ENCODE measurements around the gene VAMP8.
"Not testable (repeated sequence)": the region's sequence is repeated elsewhere in the genome, so short reads cannot be mapped to it uniquely, and the experiment has no call there.

Gene VAMP8

GRCh38 chr2:85547089-85547858 lies 30.1 kb upstream of the VAMP8 start:
- no peak for DNase-seq

GRCh38 chr2:85547859-85548607 lies 29.4 kb upstream of the VAMP8 start:
- DNase-seq = no peak

GRCh38 chr2:85548608-85548900 lies 28.8 kb upstream of the VAMP8 start:
- no peak for DNase-seq

DNA sequence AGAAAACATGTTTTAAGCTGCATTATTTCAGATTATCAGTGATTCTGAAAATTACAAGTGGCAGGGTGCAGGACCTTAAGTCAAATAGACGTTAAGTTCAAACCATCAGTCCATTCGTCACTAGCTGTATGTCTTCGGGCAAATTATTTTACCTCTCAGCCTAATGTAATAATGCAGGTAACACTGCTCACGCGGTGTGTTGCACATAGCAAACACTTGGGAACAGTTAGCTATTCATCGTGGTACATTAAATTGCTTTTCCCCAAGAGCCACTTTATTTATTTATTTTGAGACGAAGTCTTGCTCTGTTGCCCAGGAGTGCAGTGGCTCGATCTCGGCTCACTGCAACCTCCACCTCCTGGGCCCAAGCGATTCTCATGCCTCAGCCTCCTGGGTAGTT lies 28.3 kb upstream of the VAMP8 start:
- DNase-seq = no peak

GRCh38 chr2:85549826-85550225 lies 27.6 kb upstream of the VAMP8 start:
- no peak for DNase-seq

GRCh38 chr2:85550486-85550885 lies 26.9 kb upstream of the VAMP8 start:
- DNase-seq = peak in 4 of 56 donors; percentile 7 to 32 (median 8)

DNA sequence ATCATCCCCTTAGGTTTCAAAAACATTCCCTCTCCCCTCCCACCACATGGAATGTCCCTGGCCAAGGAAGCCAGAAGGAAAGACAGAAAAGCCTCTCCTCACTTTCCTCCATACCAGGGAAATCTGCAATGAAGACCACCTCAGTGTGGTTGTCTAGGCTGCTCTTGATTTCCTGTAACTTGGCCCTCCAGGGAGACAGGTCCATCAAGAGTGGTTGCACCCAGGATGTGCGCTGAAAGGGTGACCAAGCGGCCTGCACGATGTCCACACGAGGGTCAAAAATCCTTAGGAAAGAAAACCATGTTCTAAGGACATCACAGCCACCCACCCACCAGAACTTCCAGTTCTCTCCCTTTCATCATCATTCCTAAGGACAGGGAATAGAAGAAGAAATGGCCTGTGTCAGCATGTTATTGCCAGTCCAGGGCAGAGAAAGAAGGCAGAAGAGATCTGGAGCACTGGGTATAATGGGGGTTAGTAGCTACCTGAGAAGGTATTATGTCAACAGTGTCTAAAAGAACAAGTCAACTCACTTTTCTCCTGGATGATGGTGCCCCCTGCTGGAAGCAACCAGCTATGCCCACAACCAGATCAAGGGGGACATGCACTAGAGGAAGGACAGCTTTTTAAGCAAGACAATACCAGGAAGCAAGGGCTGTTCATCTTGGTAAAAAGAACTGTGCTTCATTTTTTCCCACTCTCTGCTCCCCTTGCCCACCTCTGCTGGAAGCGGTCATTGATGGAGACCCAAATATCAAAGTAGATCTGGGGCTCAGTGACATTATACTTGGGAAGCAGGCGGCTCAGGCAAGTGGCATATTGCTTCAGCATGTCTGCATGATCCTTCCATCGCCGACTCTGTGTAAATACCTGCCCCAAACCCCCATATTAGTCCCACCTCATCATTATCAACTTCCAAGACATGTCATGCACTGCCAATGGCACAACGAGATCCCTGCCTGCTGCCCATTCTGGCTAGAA lies 25.4 kb upstream of the VAMP8 start:
- DNase-seq = peak in 53 of 56 donors; percentile 12 to 89 (median 59)

GRCh38 chr2:85553184-85553583 lies 24.2 kb upstream of the VAMP8 start:
- no peak for DNase-seq

DNA sequence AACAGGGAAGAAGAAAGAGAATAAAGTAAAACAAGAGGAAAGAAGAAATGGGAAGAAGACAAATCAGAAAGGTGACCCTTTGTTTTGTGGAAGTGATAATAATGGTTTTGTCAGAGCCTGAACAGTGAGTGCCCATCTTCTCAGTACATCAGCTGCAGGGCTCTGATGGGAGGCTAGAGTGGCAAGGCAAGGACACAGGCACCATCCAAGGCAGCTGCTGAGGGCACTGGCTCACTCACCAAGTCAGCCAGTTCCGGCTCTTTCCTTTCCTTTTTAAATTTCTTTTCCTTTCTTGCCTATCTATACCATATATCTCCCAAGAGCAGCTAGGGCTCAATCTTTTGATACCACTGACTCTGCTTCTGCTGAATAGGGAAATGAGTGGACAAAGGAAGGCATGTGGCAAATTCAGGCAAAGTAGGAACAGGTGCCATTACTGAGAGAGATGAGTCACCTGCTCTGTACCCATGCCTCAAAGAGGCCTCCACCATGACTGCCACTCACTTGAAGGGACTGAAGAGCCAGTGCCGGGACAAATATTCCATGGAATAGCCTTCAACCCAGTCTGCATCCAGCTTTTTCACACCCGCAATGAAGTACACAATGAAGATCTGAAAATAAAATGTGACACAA lies 22.3 kb upstream of the VAMP8 start:
- no peak for DNase-seq

DNA sequence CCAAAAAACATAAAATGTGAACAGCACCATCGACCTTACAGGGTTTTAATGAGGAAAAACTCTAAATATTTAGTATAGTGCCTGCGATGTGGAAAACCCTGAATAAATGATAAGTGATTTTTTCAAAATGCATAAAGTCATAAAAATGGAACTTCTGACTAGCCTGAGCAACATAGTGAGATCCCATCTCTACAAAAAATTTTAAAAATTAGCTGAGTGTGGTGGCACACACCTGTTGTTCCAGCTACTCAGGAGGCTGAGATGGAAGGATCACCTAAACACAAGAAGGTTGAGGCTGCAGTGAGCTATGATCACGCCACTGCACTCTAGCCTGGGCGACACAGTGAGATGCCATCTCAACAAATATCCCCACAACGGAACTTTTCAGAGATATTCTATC lies 20.3 kb upstream of the VAMP8 start:
- no peak for DNase-seq

- DNase-seq = no peak
These were observed 19.2 kb upstream of the VAMP8 start for GRCh38 chr2:85558160-85558559.

- not testable (repeated sequence) for DNase-seq
These were observed 17.0 kb upstream of the VAMP8 start for GRCh38 chr2:85560403-85560726.

GRCh38 chr2:85560812-85561279 lies 16.5 kb upstream of the VAMP8 start:
- peak in 2 of 56 donors; percentile 56 to 70 for DNase-seq

DNA sequence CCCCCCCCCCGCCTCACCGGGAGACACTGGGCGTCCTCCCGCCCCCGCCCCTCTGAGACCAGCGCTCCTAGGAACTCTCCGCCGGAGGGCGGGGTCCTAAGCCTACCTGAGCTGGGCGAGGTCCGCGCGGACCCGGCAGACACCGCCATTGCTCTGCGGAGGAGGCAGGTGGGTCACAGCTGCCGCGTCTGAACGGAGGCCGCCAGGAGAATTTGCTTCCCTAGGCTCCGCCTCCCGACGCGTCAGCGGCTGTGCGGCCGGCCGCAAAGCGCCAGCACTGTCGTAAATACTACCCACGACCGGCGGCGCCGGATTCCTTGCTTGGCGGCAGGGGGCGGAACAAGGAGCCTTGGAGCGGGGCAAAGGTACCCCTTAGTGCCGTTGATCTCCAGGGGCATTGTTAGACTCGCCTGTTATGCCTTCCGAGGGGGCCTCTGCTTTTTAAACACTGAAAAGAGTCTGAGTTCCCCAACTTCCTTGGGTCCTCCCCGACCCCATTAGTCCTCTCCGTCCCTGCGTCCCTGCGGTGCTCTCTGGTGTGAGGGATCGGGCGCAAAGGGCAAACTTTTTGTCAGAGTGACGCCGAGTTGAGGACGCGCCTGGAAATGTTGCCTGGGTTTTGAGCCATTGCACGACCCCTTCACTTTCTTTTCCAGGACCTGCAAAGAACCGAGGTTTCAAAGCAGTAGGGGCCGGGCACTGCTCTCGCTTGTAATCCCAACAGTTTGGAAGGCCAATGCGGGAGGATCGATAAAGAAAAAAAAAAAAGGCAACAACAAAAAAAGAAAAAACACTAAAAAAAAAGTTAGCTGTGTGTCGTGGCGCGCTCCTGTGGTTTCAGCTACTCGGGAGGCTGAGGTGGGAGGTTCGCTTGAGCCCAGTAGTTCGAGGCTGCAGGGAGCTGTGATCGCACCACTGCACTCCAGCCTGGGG lies 15.8 kb upstream of the VAMP8 start, which contains the start of gene GGCX:
Gene GGCX (minus strand): TSS at position 214 of the 933 bp plus-strand sequence. CDS start 65 bp downstream, at position 149.
- DNase-seq = peak; percentile 52 to 96 (median 89)

- no peak for DNase-seq
These were observed 13.2 kb upstream of the VAMP8 start for GRCh38 chr2:85564144-85564563.

DNA sequence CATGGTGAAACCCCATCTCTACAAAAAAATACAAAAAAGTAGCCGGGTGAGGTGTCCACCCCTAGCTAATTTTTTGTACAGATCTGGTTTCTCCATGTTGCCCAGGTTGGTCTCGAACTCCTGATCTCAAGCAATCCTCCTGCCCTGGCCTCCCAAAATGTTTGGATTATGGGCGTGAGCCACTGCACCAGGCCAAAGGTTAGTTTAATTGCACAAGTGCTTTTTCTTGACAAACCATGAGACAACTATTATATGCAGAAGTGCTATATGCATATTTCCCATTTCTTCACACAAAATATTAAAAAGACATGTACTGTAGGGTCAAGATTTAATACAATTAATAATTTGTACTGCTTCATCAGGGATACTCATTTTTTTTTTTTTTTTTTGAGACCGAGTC lies 11.1 kb upstream of the VAMP8 start:
- DNase-seq = no peak

DNA sequence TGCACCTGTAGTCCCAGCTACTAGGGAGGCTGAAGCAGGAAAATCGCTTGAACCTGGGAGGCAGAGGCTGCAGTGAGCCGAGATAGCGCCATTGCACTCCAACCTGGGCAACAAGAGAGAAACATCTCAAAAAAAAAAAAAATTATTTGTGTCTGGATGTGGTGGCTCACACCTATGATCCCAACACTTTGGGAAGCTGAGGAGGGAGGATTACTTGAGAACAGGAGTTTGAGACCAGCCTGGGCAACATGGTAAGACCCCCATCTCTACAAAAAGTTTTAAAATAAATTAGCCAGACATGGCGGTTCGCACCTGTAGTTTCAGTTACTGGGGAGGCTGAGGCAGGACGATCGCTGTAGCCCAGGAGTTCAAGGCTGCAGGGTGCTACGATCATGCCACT lies 1.6 kb upstream of the VAMP8 start:
- DNase-seq = no peak

DNA sequence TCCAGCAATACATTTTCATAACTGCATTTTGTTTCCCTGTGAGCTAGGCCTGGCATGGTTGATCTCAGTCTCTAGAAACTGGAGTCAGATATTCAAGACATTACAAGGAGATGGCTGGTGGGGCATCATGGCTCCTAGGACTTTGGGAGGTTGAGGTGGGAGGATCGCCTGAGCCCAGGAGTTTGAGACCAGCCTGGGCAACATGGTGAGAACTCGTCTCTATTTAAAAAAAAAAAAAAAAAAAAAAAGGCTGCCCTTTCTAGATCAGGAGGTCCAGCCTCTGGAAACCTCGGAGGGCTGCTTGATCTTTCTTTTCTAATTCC lies 362 bp upstream of the VAMP8 start:
- no peak for DNase-seq

- peak in 3 of 56 donors; percentile 11 to 42 (median 11) for DNase-seq
These were observed 1.1 kb downstream of the VAMP8 start for GRCh38 chr2:85578243-85579180.

Measured in nucleus accumbens (tissue), 56 donors.